SK-MEL-5 (cell line): Measurements from ENCODE around the gene CYP1B1. TPM values are rescaled to one million over a fixed set of nuclear protein-coding genes. Genes with fewer than 3 reads are reported as not detected.
"Not testable (repeated sequence)": the region's sequence is repeated elsewhere in the genome, so short reads cannot be mapped to it uniquely, and the experiment has no call there.

ENCODE experiments used
- DNase-seq: peaks from one replicate; pipeline ENCODE4 v3.0.0-alpha.2; 2016; ENCODE audit warnings: low read depth, low spot score
- in situ Hi-C: cut with HindIII; loops from 2 replicates; pipeline ENCODE4 v1.10.0; 2016; ENCODE audit warnings: low sequenced_read_pairs, high pct_unique_total_duplicates, low pct_unique_long_range_greater_than_20kb
- total RNA-seq: library from RNA; depleted of rRNA; stranded (reverse); fragments of >200 nt; shearing (Covaris generic); gene quantifications from 2 replicates; pipeline ENCODE4 v1.2.3, GENCODE V29; 2014

The CYP1B1 gene
- total RNA-seq, 1 experiment from 2014 or later, result 0.08 TPM

DNA sequence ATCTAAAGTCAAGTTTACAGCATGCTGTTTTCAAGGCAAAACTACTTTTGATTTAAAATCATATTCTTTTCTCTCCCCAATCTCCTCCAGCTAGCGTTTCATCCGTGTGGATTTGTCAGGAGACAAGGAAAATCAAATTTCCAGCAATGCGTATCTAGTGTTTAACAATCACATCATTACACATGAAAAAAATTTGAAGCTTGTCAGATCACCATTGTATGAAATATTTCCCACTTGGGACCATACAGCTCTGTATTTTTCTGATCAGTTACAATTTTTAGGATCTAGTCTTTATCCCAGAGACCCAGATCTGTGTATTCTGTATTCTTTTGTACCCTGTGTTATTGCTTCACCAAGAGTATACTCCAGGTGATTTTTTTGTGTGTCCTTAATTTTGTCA lies 28.6 kb upstream of the CYP1B1 start:
- no peak for DNase-seq
- in situ Hi-C loops, result no loop called here

DNA sequence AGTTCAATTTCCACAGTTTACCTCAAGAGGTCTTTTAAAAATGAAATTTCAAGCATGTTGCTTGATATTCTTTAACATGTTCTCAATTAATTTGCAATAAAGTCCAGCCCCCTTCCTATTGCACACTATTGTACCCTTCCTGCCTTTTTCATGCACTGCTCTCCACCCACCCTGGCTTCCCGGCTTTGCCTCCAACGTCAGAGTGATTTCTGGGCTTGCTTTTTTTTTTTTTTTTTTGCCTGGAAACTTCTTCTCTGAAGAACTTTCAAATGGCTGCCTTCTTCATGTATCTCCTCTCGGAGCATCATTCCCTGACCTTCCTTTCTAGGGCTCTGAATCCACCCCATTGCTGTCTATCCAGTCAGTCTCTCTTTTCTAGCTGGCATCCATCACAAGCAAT lies 24.4 kb upstream of the CYP1B1 start:
- DNase-seq, result no peak
- in situ Hi-C loops, result no loop called here

DNA sequence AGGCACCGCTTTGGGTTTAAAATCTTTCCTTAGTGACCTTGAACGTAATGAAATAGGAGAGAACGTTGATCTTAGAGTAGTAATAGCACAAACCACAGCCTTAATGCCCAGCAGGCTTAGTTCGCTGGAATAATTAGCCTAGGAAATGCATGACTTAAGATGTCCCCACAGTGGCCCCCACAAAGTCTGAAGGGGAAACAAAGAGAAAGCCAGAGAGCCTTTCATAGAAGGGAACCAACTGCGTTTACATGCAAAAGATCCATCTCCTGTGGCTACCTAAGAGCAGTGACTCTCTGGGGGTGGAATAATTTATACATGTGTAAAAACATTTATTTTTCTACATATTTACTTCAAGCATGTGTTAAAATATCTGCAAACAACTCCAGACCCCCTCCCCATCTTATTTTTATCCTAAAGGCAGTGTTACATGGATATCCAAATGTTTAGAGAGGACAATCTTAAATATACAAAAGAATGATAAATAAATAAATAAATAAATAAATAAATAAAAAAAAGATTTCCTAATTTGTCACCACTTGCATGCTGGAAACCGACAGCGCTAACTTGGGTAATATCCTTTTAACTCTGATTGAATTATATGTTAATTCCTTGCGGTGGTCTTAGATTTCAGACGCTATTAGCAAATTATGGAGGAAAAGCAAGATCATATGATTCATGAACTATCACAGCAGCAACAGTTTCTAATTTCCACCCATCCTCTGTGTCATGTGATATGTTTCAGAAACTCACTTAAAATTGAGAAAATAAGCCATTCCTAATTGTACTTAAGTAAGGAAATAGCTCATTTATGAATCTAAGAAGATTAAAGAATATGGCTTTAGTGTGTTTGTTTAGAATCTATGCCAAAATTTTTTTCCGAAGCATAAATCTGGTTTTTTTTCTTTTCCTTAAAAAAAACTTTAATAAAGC lies 23.4 kb upstream of the CYP1B1 start:
- no peak for DNase-seq
- in situ Hi-C loops, result no loop called here

DNA sequence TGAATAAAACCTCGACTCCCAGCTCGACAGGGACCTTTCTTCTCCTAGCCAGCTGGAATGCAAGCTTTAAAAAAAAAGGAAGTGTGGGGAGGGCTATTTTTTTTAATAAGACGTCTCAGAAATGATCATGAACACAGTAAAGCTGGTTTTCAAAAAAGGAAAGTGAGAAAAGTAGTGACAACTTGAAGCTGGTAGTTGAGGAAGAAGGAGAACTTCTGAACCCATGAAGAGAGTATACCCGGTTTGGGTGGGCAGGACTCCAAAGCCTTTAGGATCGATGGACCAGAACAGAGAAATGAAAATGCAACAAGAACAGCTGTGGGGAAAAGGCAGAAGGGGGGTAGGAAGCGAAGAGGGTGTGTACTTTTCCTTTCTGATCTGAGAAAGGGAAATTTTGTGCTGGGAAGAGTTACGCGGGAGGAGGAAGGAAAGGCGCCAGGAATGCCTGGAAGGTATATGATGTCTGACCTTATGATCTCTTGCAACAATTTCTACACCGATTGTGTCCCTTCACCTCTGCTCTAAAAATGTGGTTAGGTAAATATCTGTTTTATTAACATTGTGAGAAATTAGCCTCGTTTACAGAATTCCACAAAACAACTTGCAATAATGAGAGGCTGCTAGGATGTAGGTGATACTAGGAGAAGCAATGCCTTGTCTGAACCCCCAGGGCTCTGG lies 22.6 kb upstream of the CYP1B1 start:
- in situ Hi-C loops, result no loop called here
- no peak for DNase-seq

DNA sequence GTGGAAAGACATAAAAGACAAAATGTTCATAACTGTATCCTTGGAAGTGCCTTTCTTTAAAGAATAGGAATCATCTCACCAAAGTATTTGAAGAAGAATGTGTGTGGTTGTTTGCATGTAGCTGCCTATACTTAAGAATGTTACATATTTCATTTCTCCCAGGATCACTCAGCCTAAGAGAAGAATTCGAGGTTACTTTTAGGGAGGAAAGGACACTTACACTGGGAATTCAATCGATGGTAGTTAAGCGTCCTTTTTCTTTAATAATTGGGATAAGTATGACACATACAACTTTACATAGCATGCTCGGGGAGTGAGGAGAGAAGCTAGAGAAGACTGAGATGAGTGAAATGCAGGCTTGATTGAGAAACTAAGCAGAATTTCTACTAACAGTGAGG lies 22.0 kb upstream of the CYP1B1 start:
- in situ Hi-C loops, result no loop called here
- no peak for DNase-seq

DNA sequence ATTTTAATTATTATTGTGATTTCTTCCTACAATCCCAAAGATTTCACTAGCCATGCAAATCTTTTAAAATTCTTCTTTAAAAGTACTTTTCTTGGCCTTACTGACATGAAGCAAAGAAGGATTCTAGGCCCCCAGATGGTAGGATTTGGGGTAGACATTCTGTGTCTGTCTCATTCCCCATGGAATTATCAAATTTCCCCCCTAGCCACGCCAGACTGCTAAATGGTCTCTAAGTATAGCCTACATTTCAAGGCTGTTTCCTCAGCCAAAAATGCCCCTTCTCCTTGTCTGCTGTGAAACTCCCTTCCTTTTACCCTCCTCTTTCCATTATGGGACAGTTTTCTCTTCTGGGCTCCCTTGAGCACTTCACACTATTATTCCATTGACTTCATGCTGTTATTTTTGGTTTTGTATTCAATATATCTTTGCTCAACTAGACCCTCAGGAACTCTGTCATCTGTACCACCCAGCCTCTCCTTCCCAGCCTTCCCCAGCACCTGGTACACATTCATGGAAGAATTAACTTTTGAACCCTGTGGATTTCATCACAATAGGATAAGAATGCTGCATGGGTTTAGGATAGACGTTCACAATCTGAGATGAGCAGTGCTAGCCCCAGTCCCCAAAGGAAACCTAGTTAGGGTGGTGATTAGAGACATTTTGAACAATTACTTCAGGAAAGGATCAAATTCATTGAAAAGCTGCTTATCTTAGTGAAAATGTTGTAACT lies 21.5 kb upstream of the CYP1B1 start:
- in situ Hi-C loops, result no loop called here

DNA sequence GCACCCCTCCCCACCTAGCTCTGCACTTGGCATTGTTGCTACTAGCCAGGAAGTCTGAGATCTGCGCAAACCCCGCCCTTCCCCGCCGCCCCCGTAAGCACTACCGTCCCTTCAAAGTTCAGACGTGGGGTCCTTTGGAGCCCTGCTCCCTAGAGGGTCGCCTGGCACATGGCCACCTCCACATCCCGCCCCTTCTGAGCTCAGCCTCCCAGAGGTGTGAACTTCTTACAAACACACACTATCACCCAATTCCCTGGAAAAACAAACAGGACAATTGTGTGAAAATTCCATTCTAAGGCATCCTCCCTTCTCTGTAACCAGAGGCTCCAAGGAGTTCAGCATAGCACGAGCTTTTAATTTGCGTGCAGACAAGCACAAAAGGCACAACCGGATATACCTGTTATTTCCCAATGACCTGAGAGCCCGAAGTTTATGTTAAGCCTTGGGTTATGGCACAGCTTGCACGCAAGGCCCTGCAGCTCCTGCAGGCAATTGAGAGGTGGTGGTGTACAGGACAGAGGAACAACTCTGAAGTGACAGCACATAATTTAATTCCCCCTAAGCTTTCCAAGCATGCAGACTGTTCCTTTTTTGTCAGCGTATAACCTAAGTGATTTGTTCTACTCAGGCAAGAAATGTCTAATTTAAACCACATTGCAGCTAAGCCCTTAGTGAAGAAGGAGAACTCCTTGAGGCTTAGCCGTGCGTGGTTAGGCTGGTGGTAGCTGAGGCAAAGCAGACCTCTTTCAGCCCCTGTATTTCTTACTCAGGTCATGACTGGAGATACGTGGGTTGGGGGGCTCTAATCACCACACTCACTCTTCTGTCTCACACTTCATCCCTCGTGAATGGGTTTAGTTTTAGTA lies 20.3 kb upstream of the CYP1B1 start:
- no peak for DNase-seq
- in situ Hi-C loops, result no loop called here

More for the DNA sequence above, 21.5 kb upstream of the CYP1B1 start:
- no peak for DNase-seq

DNA sequence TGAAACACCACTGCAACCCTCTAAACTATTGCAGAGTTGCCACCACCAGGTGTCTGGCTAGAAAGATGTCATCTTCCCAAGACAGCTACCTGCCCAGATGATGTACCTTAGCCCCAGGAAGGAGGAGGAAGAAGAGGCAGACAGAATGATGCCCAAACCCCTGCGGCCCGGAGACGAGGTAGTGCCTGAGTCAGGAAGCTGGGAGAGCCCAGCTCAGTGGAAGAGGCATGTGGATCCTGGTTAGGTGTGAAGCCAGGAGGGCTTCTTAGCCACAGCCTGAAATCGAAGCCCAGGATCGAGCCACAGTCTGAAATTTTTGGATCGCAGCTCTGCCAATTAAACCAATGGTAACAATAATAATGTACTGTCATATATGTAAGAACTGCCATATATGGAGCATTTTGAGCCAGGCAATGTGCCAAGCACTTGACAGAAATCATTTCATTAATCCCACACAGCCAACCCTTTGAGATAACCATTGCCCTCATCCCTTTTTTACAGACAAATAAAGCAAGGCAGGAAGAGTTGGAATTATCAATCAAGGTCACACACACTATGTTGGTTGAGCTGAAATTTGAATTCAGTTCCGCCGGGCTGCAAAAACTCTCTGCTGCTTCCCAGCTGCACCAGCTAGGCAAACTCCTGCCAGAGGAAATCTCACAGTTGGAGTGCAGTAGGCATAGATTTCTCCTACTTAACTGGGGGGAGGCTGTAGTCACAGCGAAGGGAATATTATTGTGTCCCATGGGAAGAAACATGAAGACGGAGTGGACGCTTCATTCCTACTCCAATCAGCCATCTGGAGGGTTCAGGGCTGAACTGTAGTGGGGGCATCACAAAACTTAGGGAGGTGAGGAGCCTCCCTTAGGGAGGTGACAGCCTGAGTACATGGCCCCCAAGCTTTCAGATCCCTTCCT lies 19.4 kb upstream of the CYP1B1 start:
- in situ Hi-C loops, result no loop called here
- DNase-seq, result no peak

DNA sequence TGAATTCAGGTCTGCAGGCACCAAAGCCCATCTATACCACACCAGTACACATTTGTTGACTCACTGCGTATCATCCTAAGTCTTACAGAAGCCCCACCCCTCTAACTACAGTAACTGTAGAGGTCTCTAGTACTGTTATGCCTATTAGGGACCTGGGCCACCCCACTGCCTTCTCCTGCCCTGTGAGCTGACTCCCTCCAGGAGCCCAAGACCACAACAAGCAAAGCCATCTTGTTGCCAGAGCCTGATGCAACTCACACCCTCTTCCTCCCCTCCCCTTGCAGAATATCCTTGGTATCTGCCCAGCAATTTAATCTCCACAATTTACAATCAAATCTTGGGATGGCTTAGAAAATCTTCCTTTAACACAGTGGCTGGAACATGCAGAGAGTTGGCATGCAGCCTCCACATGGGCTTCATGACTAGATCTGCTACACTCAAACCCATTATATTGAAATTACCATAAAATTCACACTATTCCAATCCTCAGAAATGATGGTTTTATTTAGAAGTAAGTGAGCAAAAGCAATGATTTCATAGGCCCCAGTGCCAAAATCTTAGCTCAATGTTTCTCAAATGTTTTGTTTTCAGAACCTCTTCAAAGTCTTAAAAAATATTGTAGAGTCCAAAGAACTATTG lies 17.7 kb upstream of the CYP1B1 start:
- DNase-seq, result no peak

DNA sequence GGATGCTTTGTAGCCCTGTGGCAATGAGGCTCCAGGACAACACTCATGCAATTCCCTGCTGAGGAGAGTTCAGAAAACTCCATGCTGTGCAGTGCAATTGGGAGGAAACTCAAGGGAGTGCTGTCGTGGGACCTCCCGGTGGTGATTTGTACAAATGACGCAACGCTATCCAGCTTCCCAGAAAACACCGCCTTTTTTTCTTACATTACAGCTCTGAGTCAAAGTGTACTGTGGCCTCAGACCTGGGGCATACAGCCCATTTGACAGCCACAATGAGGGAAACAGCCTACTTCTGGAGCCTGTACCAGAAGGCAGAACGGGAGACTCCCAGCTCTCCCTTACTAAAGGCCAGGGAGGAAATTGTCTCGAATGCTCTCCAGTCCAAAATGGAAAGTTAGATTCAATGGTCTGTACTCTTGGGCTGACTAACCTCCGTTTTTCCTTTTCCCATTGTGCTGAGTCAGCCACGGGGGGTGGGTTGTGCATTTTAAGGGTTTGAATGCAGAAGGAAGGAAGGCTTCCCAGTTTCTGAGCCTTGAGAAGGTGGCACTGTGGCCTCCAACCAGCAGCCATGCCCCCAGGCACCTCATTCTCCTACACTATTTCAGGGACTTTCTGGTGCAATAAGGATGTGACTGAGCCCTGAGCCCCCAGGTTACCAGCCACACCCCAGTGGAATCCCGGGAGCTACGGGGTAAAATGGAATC lies 16.4 kb upstream of the CYP1B1 start:
- DNase-seq, result no peak
- in situ Hi-C loops, result no loop called here

More for the DNA sequence above, 17.7 kb upstream of the CYP1B1 start:
- in situ Hi-C loops, result no loop called here

DNA sequence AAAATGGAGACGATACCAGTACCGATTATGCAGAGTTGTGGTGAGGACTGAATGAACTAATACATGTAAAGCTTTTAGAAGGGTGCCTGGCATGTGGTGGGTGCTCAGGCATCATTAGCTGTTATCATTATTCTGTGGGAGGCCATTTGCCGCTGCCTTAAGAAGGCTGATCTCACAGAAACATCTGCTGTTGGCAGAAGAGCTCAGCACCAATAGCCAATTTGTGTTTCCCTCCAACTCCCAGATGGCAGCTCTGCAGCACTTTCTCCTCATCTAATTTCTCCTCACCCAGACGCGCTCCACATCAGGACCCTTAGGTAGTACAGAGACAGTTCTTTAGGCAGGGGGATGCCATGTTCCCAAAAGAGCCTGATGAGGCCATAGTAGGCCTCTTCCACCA lies 15.8 kb upstream of the CYP1B1 start:
- in situ Hi-C loops, result no loop called here
- DNase-seq, result no peak

DNA sequence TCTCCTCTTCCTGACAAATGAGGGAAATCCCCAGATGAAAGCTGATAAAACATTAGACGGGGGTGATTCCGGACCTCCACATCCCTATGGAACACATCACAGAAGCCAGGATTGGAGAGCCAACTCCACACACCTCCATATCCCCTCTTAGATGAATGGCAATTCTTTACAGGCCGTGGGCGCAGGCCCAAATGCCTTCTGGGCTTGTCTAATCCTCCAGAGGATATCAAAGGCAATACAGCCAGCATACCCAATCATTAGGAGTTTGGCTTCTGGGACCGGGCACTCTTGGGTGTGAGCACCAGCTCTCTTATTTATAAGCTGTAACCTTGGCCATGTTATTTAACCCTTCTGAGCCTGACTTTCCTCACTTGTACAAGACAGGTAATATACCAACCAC lies 15.0 kb upstream of the CYP1B1 start:
- no peak for DNase-seq
- in situ Hi-C loops, result no loop called here

DNA sequence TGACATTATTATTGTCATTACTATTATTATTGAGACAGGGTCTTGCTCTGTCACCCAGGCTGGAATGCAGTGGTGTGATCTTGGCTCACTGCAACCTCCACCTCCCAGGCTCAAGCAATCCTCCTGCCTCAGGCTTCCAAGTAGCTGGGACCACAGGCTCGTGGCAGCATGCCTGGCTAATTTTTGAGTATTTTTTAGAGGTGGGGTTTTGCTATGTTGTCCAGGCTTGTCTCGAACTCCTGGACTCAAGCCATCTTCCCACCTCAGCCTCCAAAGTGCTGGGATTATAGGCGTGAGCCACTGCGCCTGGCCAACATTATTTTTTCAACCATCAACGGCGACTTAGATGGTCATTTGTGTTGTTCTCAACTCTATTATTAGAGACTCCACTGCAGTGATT lies 14.3 kb upstream of the CYP1B1 start:
- DNase-seq, in situ Hi-C loops: not testable (repeated sequence)

DNA sequence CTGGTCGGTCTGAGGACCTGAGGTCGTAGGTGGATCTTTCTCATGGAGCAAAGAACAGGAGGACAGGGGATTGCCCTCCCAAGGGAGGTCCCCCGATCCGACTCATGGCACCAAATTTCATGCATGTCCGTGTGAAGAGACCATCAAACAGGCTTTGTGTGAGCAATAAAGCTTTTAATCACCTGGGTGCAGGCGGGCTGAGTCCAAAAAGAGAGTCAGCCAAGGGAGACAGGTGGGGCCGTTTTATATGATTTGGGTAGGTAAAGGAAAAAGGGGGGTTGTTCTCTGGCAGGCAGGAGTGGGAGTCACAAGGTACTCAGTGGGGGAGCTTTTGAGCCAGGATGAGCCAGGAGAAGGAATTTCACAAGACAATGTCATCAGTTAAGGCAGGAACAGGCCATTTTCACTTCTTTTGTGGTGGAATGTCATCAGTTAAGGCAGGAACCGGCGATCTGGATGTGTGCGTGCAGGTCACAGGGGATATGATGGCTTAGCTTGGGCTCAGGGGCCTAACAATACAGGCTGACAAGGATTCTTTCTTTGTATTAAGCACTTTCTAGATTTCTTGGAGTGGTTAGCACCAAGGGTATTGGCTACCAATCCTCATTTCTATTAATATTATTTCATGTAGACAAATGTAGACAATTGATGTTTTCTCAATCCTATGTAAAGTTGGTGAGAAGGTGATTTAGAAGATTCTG lies 10.2 kb upstream of the CYP1B1 start:
- in situ Hi-C loops, DNase-seq: not testable (repeated sequence)

DNA sequence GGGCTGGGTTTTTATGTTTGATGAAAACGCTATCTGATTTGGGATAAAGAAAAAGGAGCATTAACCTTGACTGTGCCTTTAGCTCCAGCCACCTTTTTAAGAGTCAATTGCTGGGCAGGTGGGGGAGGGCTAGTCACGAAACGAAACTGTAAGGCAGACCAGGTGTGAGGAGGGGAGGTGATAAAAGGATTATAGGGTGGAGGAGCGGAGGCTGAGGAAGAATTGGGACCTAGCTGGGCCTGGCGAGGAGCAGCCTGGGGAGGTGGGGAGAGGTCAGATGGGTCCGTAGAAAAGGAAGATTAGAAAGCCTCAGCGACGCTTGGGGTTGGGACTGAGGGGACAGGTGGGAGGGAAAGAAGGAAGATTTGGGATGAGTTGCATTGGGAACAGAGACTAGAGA lies 8.6 kb upstream of the CYP1B1 start:
- DNase-seq, in situ Hi-C loops: not testable (repeated sequence)
